H1 (cell line): ENCODE measurements around the gene VPS37C.
"Not testable (repeated sequence)": the region's sequence is repeated elsewhere in the genome, so short reads cannot be mapped to it uniquely, and the experiment has no call there.

ENCODE experiments used
- BACH1 ChIP-seq: IDR thresholded peaks from 2 replicates; pipeline ENCODE4 v1.6.1; 2012; ENCODE audit warnings: low read length, improper control_type of control experiment
- BRCA1 ChIP-seq: IDR thresholded peaks from 2 replicates; pipeline ENCODE4 v1.6.1; 2012; ENCODE audit warnings: low read depth, low read length, improper control_type of control experiment
- EP300 ChIP-seq, 2 experiments: IDR thresholded peaks; 1 replicate in 1 of 2; 2 replicates in 1 of 2; pipeline ENCODE4 v1.6.1; 2011 to 2012; ENCODE audit warnings: low read depth in 2 of 2, low read length in 2 of 2, mild to moderate bottlenecking in 2 of 2, borderline replicate concordance in 1 of 2, inconsistent platforms in 1 of 2, moderate library complexity in 1 of 2
- EZH2 ChIP-seq: fragments of 200-600 bp; sonication (generic); IDR thresholded peaks from 2 replicates; pipeline ENCODE4 v1.7.1; 2012; ENCODE audit warnings: low read depth, mild to moderate bottlenecking, moderate library complexity, low read length, inconsistent platforms; ENCODE audit not compliant: severe bottlenecking
- JUN ChIP-seq: IDR thresholded peaks from 2 replicates; pipeline ENCODE4 v1.6.1; 2011; ENCODE audit warnings: low read depth, mild to moderate bottlenecking, improper control_type of control experiment, low read length
- JUND ChIP-seq: IDR thresholded peaks from 2 replicates; pipeline ENCODE4 v1.6.1; 2011; ENCODE audit warnings: mild to moderate bottlenecking, improper control_type of control experiment, low read length
- NANOG ChIP-seq: IDR thresholded peaks from 2 replicates; pipeline ENCODE4 v1.6.1; 2011; ENCODE audit warnings: low read length, low read depth, mild to moderate bottlenecking, inconsistent platforms; ENCODE audit not compliant: insufficient read depth, poor library complexity, severe bottlenecking
- POLR2A ChIP-seq, 2 experiments: IDR thresholded peaks; 1 replicate in 1 of 2; 2 replicates in 1 of 2; pipeline ENCODE4 v1.6.1; 2011; ENCODE audit warnings: low read depth in 2 of 2, low read length in 2 of 2, mild to moderate bottlenecking in 2 of 2; ENCODE audit errors: control extremely low read depth in 1 of 2
- RBBP5 ChIP-seq: IDR thresholded peaks from 2 replicates; pipeline ENCODE4 v1.7.1; 2012; ENCODE audit warnings: low read depth, mild to moderate bottlenecking, inconsistent platforms, low read length, moderate library complexity, borderline replicate concordance
- YY1 ChIP-seq: IDR thresholded peaks from 2 replicates; pipeline ENCODE4 v1.6.1; 2011; ENCODE audit warnings: low read depth, mild to moderate bottlenecking, low read length
- TF ChIP-seq, protein P1 (sequence below), 3 experiments: IDR thresholded peaks; 1 replicate in 2 of 3; 2 replicates in 1 of 3; pipeline versions ENCODE4 v1.5.1 to v1.6.1; 2011; ENCODE audit warnings: low read length in 3 of 3, mild to moderate bottlenecking in 3 of 3, inconsistent platforms in 2 of 3, low read depth in 1 of 3, moderate library complexity in 1 of 3; ENCODE audit not compliant: insufficient read depth in 1 of 3; ENCODE audit errors: control extremely low read depth in 1 of 3

DNA sequence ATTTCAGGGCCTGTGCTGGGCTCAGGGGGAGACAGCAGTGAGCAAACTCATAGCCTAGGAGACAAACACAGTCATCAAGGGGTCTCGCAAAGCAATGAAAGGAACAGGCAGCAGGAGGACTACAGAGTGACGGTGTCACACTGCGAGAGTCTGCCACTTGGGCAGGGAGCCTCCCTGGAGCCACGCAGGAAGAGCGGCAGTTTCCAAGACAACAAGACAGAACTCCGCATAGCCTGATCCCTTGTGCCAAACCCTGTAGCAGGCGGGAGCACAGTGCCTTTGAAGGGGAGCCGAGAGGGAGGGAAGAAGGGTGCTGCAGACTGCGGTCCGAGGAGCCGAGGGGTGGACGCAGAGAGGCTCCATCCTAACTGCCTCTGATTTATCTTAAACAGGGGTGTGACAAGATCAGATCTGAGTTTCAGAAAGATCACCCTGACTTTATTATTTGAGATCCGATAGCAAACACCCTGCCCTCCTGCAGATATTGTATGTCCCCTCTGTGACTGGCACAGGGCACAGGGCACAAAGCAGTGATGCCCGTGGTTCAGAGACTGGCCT is 43.4 kb upstream of the VPS37C start:
- TF ChIP-seq BACH1; NANOG; EZH2; POLR2A (IDR thresholded peaks at IDR 0.05; ENCODE audit: control extremely low read depth in 1 of 2, low read depth in 2 of 2, low read length in 2 of 2); BRCA1; EP300 (IDR thresholded peaks at IDR 0.05; ENCODE audit: borderline replicate concordance in 1 of 2, low read depth in 2 of 2, low read length in 2 of 2); RBBP5; JUN; YY1; JUND: not testable (repeated sequence)
- TF ChIP-seq, protein P1, sequence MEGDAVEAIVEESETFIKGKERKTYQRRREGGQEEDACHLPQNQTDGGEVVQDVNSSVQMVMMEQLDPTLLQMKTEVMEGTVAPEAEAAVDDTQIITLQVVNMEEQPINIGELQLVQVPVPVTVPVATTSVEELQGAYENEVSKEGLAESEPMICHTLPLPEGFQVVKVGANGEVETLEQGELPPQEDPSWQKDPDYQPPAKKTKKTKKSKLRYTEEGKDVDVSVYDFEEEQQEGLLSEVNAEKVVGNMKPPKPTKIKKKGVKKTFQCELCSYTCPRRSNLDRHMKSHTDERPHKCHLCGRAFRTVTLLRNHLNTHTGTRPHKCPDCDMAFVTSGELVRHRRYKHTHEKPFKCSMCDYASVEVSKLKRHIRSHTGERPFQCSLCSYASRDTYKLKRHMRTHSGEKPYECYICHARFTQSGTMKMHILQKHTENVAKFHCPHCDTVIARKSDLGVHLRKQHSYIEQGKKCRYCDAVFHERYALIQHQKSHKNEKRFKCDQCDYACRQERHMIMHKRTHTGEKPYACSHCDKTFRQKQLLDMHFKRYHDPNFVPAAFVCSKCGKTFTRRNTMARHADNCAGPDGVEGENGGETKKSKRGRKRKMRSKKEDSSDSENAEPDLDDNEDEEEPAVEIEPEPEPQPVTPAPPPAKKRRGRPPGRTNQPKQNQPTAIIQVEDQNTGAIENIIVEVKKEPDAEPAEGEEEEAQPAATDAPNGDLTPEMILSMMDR (IDR thresholded peaks at IDR 0.05; ENCODE audit: control extremely low read depth in 1 of 3, insufficient read depth in 1 of 3, low read depth in 1 of 3, low read length in 3 of 3): not testable (repeated sequence)
